SU-DHL-6 (cell line): ENCODE data around the gene HSD17B12.
A peak's percentile ranks its signal among the peaks of the same experiment; 100 is the strongest.

ENCODE experiments used
- H2AFZ ChIP-seq: fragments of 200-600 bp; sonication (generic); 2 replicates; pipeline ENCODE4 v1.6.1; 2014; ENCODE audit warnings: low read depth, mild to moderate bottlenecking, moderate library complexity, mixed read lengths, antibody characterized with exemption, low read length; ENCODE audit not compliant: severe bottlenecking
- H3F3A ChIP-seq: fragments of 200-600 bp; shearing (Covaris generic); 2 replicates; pipeline ENCODE4 v1.6.0; 2016; ENCODE audit warnings: antibody characterized with exemption, mild to moderate bottlenecking; ENCODE audit not compliant: insufficient read depth
- H3K27ac ChIP-seq: fragments of 200-600 bp; sonication (generic); 2 replicates; pipeline ENCODE4 v1.5.1; 2016; ENCODE audit warnings: low read depth, mild to moderate bottlenecking, low read length, moderate library complexity, mixed read lengths
- H3K27me3 ChIP-seq: fragments of 200-600 bp; sonication (generic), shearing (Covaris generic); 2 replicates; pipeline ENCODE4 v1.6.0; 2014; ENCODE audit warnings: mild to moderate bottlenecking, low read length
- H3K36me3 ChIP-seq: fragments of 200-600 bp; sonication (generic); 2 replicates; pipeline ENCODE4 v1.6.1; 2014; ENCODE audit warnings: mild to moderate bottlenecking, low read length, mixed read lengths
- H3K4me2 ChIP-seq: fragments of 300-600, 200-600 bp; shearing (Covaris generic), sonication (generic); 2 replicates; pipeline ENCODE4 v1.6.0; 2014; ENCODE audit warnings: low read length, low read depth, mild to moderate bottlenecking; ENCODE audit not compliant: poor library complexity, severe bottlenecking
- H3K4me3 ChIP-seq: fragments of 200-600 bp; sonication (generic); 2 replicates; pipeline ENCODE4 v1.5.1; 2014; ENCODE audit warnings: antibody characterized with exemption, low read length, mild to moderate bottlenecking, mixed read lengths; ENCODE audit not compliant: insufficient read depth, poor library complexity, severe bottlenecking
- H3K79me2 ChIP-seq: fragments of 200-600 bp; sonication (generic); 2 replicates; pipeline ENCODE4 v1.6.1; 2014; ENCODE audit warnings: mild to moderate bottlenecking, low read length, moderate library complexity; ENCODE audit not compliant: insufficient read depth
- H3K9ac ChIP-seq: fragments of 200-600 bp; sonication (generic); 2 replicates; pipeline ENCODE4 v1.7.0; 2014; ENCODE audit warnings: mild to moderate bottlenecking, low read length
- H3K9me2 ChIP-seq: fragments of 200-600 bp; sonication (generic); replicated peaks from 2 replicates; pipeline ENCODE4 v1.6.1; 2014; ENCODE audit warnings: low read length; ENCODE audit not compliant: insufficient read depth
- H3K9me3 ChIP-seq: fragments of 200-600 bp; sonication (generic); 2 replicates; pipeline ENCODE4 v1.6.1; 2014; ENCODE audit warnings: low read length, mixed read lengths; ENCODE audit not compliant: insufficient read depth
- H4K20me1 ChIP-seq: fragments of 200-600 bp; sonication (generic); 2 replicates; pipeline ENCODE4 v1.6.1; 2014; ENCODE audit warnings: low read depth, mild to moderate bottlenecking, antibody characterized with exemption, low read length, moderate library complexity, mixed read lengths
- EZH2phosphoT487 ChIP-seq: fragments of 200-600 bp; sonication (generic), shearing (Covaris generic); conservative IDR thresholded peaks from 2 replicates; pipeline ENCODE4 v1.6.1; 2018; ENCODE audit warnings: mild to moderate bottlenecking, antibody characterized with exemption, low read length, moderate library complexity, mixed read lengths
- TF ChIP-seq, protein P1 (sequence below): fragments of 200-600 bp; sonication (generic); IDR thresholded peaks from one replicate; pipeline ENCODE4 v1.5.1; 2017; ENCODE audit warnings: antibody characterized with exemption, mild to moderate bottlenecking, low read length, moderate library complexity; ENCODE audit not compliant: insufficient read depth, poor library complexity, severe bottlenecking

The HSD17B12 gene

DNA sequence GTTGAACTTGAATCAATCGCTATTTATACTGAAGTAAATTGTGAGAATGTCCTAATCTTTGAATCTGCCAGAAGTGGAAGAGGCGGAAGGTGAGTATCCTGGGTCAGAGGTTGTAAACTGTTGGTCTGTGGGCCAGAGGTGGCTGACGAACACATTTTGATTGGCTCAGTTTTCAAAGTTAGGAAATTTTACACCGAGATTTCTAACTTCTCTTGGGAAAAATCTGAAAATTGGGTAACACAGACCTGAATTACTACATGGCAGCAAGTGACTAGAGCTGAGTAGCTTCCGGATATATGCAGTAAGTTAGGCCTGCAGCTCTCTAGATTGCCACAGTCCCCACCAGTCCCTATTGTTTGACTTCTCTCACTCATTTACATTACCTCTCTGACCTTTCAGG, 143.3 kb downstream of the HSD17B12 start:
- Histone ChIP-seq H3K9ac (no peak overlapping the region), H3K79me2 (no peaks in the 10 kb centered on the region), H3K27ac (no peak overlapping the region), H3F3A (no peaks in the 10 kb centered on the region), H4K20me1 (no peaks in the 10 kb centered on the region), H3K9me3 (no peaks in the 10 kb centered on the region), H3K4me3 (no peak overlapping the region), H3K36me3 (peaks cover 9% of the 10 kb centered on the region; the same call in 1 of the 2 replicates), H2AFZ (no peak overlapping the region), H3K9me2 (no peaks in the 10 kb centered on the region), H3K4me2 (no peak overlapping the region), H3K27me3 (no peaks in the 10 kb centered on the region)
- no peak for TF ChIP-seq EZH2phosphoT487
- TF ChIP-seq, protein P1, sequence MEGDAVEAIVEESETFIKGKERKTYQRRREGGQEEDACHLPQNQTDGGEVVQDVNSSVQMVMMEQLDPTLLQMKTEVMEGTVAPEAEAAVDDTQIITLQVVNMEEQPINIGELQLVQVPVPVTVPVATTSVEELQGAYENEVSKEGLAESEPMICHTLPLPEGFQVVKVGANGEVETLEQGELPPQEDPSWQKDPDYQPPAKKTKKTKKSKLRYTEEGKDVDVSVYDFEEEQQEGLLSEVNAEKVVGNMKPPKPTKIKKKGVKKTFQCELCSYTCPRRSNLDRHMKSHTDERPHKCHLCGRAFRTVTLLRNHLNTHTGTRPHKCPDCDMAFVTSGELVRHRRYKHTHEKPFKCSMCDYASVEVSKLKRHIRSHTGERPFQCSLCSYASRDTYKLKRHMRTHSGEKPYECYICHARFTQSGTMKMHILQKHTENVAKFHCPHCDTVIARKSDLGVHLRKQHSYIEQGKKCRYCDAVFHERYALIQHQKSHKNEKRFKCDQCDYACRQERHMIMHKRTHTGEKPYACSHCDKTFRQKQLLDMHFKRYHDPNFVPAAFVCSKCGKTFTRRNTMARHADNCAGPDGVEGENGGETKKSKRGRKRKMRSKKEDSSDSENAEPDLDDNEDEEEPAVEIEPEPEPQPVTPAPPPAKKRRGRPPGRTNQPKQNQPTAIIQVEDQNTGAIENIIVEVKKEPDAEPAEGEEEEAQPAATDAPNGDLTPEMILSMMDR = no peak

DNA sequence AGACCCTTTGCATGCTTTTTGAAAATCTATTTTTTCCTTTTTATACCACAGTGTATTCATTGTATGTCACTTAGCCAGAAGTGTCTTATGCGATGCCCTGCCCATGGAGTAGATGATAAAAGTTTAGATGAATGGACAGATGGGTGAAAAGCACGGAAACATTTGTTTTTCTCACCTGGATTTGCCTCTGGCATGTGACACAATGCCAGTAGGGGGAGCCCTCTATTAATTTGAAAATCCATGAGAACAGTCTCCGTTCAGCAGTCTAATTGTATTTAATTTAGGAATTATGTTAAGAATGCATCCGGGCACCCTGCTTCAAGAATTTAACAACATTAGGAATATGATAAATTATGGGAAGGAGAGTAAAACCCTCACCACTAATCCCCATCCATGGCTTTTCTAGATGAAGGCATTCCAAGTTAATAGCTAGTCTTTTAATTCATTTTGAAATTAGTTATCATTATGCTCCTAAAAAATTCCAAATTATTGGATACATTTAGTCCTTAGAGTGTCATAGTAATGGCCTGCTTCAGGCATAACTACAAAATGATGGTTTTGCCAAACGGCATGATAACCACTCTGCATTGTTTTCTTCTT, 144.8 kb downstream of the HSD17B12 start:
- no peak overlapping the region for H3K9ac ChIP-seq
- H3K9me3 ChIP-seq = no peaks in the 10 kb centered on the region
- 0 out of 2 replicates have a peak, but pooled peaks cover 4% of the 10 kb centered on the region for H3K36me3 ChIP-seq

DNA sequence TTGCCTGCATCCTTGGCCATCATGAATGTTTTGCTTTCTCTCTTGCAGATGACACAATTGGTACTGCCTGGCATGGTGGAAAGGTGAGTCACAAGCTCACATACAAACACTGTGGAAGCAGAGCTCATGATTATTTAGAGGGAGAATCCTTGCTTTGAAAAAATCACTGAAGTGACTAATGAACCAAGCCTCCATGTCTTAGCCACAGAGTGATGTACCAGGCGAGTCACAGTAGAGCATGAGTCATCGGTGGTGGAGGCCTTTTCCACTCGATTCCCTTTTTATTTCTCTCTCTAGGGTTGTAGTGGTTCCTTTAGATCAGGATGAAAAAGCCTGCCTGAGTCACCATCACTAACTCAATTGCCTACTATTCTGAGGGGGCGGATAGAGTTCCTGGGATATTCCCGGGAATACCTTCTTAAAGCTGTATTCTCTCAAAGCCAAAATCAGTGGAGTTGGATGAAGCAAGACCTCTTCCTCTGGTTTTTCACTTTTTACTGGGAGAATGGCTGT, 150.4 kb downstream of the HSD17B12 start:
- no peak overlapping the region for H2AFZ ChIP-seq
- no peak overlapping the region for H3K9ac ChIP-seq
- no peaks in the 10 kb centered on the region for H3K9me3 ChIP-seq
- H3K27me3 ChIP-seq = no peaks in the 10 kb centered on the region
- no peak overlapping the region for H3K27ac ChIP-seq
- H3K9me2 ChIP-seq = no peaks in the 10 kb centered on the region
- no peaks in the 10 kb centered on the region for H3K36me3 ChIP-seq
- no peak overlapping the region for H3K4me3 ChIP-seq
- no peak for TF ChIP-seq EZH2phosphoT487
- TF ChIP-seq, protein P1 = no peak
- H4K20me1 ChIP-seq = no peaks in the 10 kb centered on the region
- no peak overlapping the region for H3K4me2 ChIP-seq
- no peaks in the 10 kb centered on the region for H3K79me2 ChIP-seq
- no peaks in the 10 kb centered on the region for H3F3A ChIP-seq

More for the DNA sequence above, 144.8 kb downstream of the HSD17B12 start:
- H3K27me3 ChIP-seq = no peaks in the 10 kb centered on the region
- no peak overlapping the region for H2AFZ ChIP-seq
- H3K27ac ChIP-seq = no peak overlapping the region
- TF ChIP-seq EZH2phosphoT487 = no peak
- TF ChIP-seq, protein P1 = peak; percentile 74
- no peaks in the 10 kb centered on the region for H3K79me2 ChIP-seq
- H3K4me3 ChIP-seq = no peak overlapping the region
- no peaks in the 10 kb centered on the region for H3F3A ChIP-seq
- H3K9me2 ChIP-seq = no peaks in the 10 kb centered on the region
- H3K4me2 ChIP-seq = no peak overlapping the region
- no peaks in the 10 kb centered on the region for H4K20me1 ChIP-seq
